ENCODE results near the gene KRT17.
"Not testable (repeated sequence)": the region's sequence is repeated elsewhere in the genome, so short reads cannot be mapped to it uniquely, and the experiment has no call there.

KRT17 gene

GRCh38 chr17:41578538-41578937 is 45.8 kb downstream of the KRT17 start:
- H3K9ac ChIP-seq (ENCODE audit: low read length in 2 of 2): no peak overlapping the region
- H3K9me3 ChIP-seq (ENCODE audit: control insufficient read depth in 2 of 2, low read length in 2 of 2): no peaks in the 10 kb centered on the region
- H3K4me1 ChIP-seq (ENCODE audit: control insufficient read depth, insufficient read depth, low read length): no peaks in the 10 kb centered on the region
- no peaks in the 10 kb centered on the region for H3K36me3 ChIP-seq (ENCODE audit: control insufficient read depth in 2 of 2, insufficient read depth in 2 of 2, low read length in 2 of 2)
- H3K27me3 ChIP-seq (ENCODE audit: control insufficient read depth in 1 of 2, insufficient read depth in 2 of 2, low read length in 2 of 2): peaks cover 0 to 7% of the 10 kb centered on the region in 2 donors
- no peak overlapping the region for H3K27ac ChIP-seq (ENCODE audit: low read length)
- H3K4me3 ChIP-seq (ENCODE audit: low read length in 2 of 2): no peak overlapping the region

DNA sequence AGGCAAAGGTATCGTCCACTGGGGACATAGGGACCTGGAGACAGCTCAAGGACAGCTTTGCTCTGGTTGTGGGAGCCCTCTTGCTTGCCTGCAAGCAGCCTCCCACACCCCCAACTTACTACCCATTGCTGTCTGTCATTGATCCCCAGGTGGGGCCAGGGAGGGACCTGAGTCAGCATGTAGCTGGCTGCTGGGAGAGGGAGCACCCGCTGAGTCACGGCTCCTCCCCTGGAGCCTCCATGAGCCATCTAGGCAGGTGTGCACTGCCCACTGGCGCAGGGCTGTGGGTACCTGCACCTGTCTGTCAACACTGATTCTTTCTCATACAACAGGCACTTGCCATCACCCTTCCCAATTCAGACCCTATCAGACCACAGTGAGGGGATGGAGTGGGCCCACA is 47.6 kb downstream of the KRT17 start:
- peaks cover 6 to 14% of the 10 kb centered on the region in 2 donors for H3K27me3 ChIP-seq (ENCODE audit: control insufficient read depth in 1 of 2, insufficient read depth in 2 of 2, low read length in 2 of 2)
- H3K9me3 ChIP-seq (ENCODE audit: control insufficient read depth in 2 of 2, low read length in 2 of 2); H3K27ac ChIP-seq (ENCODE audit: low read length); H3K36me3 ChIP-seq (ENCODE audit: control insufficient read depth in 2 of 2, insufficient read depth in 2 of 2, low read length in 2 of 2); H3K4me3 ChIP-seq (ENCODE audit: low read length in 2 of 2); H3K4me1 ChIP-seq (ENCODE audit: control insufficient read depth, insufficient read depth, low read length); H3K9ac ChIP-seq (ENCODE audit: low read length in 2 of 2): not testable (repeated sequence)

GRCh38 chr17:41575336-41575735 is 49.0 kb downstream of the KRT17 start:
- Histone ChIP-seq H3K4me3 (ENCODE audit: low read length in 2 of 2) (no peak overlapping the region), H3K9ac (ENCODE audit: low read length in 2 of 2) (no peak overlapping the region), H3K4me1 (ENCODE audit: control insufficient read depth, insufficient read depth, low read length) (no peaks in the 10 kb centered on the region), H3K36me3 (ENCODE audit: control insufficient read depth in 2 of 2, insufficient read depth in 2 of 2, low read length in 2 of 2) (no peaks in the 10 kb centered on the region), H3K9me3 (ENCODE audit: control insufficient read depth in 2 of 2, low read length in 2 of 2) (no peaks in the 10 kb centered on the region), H3K27me3 (ENCODE audit: control insufficient read depth in 1 of 2, insufficient read depth in 2 of 2, low read length in 2 of 2) (peaks cover 6 to 14% of the 10 kb centered on the region in 2 donors), H3K27ac (ENCODE audit: low read length) (no peak overlapping the region)

DNA sequence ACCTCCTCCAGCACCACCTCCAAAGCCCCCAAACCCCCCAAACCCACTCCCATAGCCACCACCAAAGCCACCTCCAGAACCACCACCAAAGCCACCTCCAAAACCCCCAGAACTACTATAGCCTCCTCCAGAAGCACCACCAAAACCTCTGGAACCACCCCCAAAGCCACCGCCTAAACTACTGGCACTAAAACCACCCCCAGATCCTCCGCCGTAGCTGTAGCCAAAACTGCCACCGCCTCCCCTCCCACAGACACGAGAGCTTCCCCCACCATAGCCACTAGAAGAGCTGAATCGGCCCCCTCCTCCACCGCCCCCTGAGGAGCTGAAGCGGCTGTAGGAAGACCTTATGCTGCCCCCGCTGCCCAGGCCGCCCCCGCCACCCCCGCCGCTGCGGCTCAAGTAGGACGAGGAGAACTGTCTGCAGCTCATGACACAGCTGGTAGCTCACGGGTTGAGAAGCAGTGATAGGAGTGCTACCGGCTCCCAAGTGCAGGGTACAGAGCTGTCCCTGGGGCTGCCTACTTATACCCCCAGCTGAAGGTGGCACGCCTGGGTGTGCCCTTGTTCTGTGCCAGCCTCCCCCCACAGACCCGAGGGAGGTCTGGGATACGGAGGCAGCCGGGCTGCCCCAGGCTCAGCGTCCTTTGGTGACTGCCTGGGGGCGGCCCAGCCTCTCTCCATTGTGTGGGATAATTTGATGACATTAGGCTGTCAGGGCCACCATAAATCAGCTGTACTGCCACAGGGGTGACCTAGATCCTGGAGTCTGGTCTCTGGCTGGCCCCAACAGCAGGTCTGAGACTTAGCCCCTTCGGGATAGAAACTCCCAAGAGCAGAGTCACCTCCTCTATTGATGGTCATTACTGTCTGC is 52.6 kb downstream of the KRT17 start, which contains the start of gene KRT9:
Gene KRT9 (minus strand): TSS at position 499 of the 874 bp plus-strand sequence. CDS start 67 bp downstream, at position 432.
- H3K9me3 ChIP-seq (ENCODE audit: control insufficient read depth in 2 of 2, low read length in 2 of 2): peaks cover 0 to 3% of the 10 kb centered on the region in 2 donors
- no peaks in the 10 kb centered on the region for H3K4me1 ChIP-seq (ENCODE audit: control insufficient read depth, insufficient read depth, low read length)
- H3K4me3 ChIP-seq (ENCODE audit: low read length in 2 of 2): no peak within 1 kb of the TSS
- no peak within 1 kb of the TSS for H3K27ac ChIP-seq (ENCODE audit: low read length)
- no peak within 1 kb of the TSS for H3K9ac ChIP-seq (ENCODE audit: low read length in 2 of 2)
- no peaks in the 10 kb centered on the region for H3K36me3 ChIP-seq (ENCODE audit: control insufficient read depth in 2 of 2, insufficient read depth in 2 of 2, low read length in 2 of 2)
- peaks cover 6 to 16% of the 10 kb centered on the region in 2 donors for H3K27me3 ChIP-seq (ENCODE audit: control insufficient read depth in 1 of 2, insufficient read depth in 2 of 2, low read length in 2 of 2)

Measured in stomach smooth muscle (tissue), 2 donors.